Prostate gland (tissue), 2 donors: ENCODE results near the gene SCLT1. TPM values are rescaled to one million over a fixed set of nuclear protein-coding genes. Genes with fewer than 3 reads are reported as not detected.

Experiments used
- DNase-seq: peaks from one replicate; pipeline ENCODE4 v3.0.0-alpha.2; 2019; ENCODE audit warnings: low spot score
- H3K27ac ChIP-seq, 2 donors: fragments of 200-600 bp; sonication (generic); 2 replicates each; pipeline ENCODE4 v1.5.1; 2017 to 2019
- H3K27me3 ChIP-seq: fragments of 200-600 bp; sonication (generic); replicated peaks from 2 replicates; pipeline ENCODE4 v1.5.1; 2019; ENCODE audit not compliant: insufficient read depth
- H3K36me3 ChIP-seq, 2 donors: fragments of 200-600 bp; sonication (generic); 1 replicate in 1 of 2; 2 replicates in 1 of 2; pipeline versions ENCODE4 v1.5.1 to v1.8.1; 2017 to 2019
- H3K4me1 ChIP-seq: fragments of 200-600 bp; sonication (generic); replicated peaks from 2 replicates; pipeline ENCODE4 v1.5.1; 2019
- H3K4me3 ChIP-seq, 2 donors: fragments of 200-600 bp; sonication (generic); 2 replicates each; pipeline ENCODE4 v1.5.1; 2017 to 2019
- H3K9me3 ChIP-seq: fragments of 200-600 bp; sonication (generic); 2 replicates; pipeline ENCODE4 v1.5.1; 2017
- POLR2A ChIP-seq: fragments of 450-650 bp; IDR thresholded peaks from one replicate; pipeline ENCODE4 v1.6.1; 2016; ENCODE audit warnings: antibody characterized with exemption, mild to moderate bottlenecking
- POLR2AphosphoS5 ChIP-seq: sonication (generic); formaldehyde crosslinking; IDR thresholded peaks from one replicate; pipeline ENCODE4 v1.6.1; 2017; ENCODE audit warnings: antibody characterized with exemption
- WGBS: methylation state at CpG from one replicate; pipeline ENCODE4 v1.1.5; 2018; 5-methylcytosine and 5-hydroxymethylcytosine counted together
- intact Hi-C: fragments of 100-400 bp; cut with DNase I; formaldehyde crosslinking; loops from one replicate; pipeline ENCODE4 v1.14.2; 2022
- total RNA-seq, 2 donors: library from RNA; depleted of rRNA; stranded (reverse); fragments of >200 nt; gene quantifications; one replicate each; pipeline ENCODE4 v1.1.0, GENCODE V29; 2016
- TF ChIP-seq, protein P1 (sequence below), 4 experiments: fragments of 200-600 bp in 2 of 4; fragments of 450-650 bp in 2 of 4; sonication (generic) in 2 of 4; IDR thresholded peaks; 1 replicate in 3 of 4; 2 replicates in 1 of 4; pipeline ENCODE4 v1.5.1; 2016 to 2019; ENCODE audit warnings: antibody characterized with exemption in 4 of 4, mild to moderate bottlenecking in 2 of 4, moderate library complexity in 2 of 4

The SCLT1 gene
- total RNA-seq, 2 donors from 2014 or later: 6.6 to 7.0 TPM

DNA sequence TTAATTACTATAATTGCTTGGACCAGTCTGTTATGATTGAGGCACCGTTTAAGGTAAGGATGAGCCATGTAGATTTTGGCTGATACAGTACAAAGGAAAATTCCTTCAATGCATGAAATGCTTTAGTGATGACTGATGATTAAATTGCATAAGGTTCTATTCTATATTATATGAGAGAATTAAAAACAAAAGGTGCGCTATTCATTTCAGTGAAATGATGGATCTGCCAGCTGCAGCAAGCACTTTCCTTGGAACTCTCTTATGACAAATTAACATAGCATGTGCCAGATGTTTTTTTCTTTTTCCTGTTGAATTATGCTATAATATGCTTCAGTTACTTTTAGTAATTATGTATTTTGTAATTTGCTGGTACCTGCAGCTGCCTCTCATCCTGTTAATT, 185.4 kb downstream of the SCLT1 start:
- intact Hi-C loops: no loop called here
- Histone ChIP-seq H3K27me3 (no peaks in the 10 kb centered on the region), H3K4me1 (no peaks in the 10 kb centered on the region), H3K27ac (no peak overlapping the region), H3K36me3 (no peaks in the 10 kb centered on the region), H3K4me3 (no peak overlapping the region), H3K9me3 (no peaks in the 10 kb centered on the region)
- 95% methylated on average over 2 of the region's 2 CpGs for WGBS
- TF ChIP-seq POLR2A: no peak
- TF ChIP-seq, protein P1, sequence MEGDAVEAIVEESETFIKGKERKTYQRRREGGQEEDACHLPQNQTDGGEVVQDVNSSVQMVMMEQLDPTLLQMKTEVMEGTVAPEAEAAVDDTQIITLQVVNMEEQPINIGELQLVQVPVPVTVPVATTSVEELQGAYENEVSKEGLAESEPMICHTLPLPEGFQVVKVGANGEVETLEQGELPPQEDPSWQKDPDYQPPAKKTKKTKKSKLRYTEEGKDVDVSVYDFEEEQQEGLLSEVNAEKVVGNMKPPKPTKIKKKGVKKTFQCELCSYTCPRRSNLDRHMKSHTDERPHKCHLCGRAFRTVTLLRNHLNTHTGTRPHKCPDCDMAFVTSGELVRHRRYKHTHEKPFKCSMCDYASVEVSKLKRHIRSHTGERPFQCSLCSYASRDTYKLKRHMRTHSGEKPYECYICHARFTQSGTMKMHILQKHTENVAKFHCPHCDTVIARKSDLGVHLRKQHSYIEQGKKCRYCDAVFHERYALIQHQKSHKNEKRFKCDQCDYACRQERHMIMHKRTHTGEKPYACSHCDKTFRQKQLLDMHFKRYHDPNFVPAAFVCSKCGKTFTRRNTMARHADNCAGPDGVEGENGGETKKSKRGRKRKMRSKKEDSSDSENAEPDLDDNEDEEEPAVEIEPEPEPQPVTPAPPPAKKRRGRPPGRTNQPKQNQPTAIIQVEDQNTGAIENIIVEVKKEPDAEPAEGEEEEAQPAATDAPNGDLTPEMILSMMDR (IDR thresholded peaks at IDR 0.05): no peak
- TF ChIP-seq POLR2AphosphoS5: no peak
- no peak for DNase-seq

DNA sequence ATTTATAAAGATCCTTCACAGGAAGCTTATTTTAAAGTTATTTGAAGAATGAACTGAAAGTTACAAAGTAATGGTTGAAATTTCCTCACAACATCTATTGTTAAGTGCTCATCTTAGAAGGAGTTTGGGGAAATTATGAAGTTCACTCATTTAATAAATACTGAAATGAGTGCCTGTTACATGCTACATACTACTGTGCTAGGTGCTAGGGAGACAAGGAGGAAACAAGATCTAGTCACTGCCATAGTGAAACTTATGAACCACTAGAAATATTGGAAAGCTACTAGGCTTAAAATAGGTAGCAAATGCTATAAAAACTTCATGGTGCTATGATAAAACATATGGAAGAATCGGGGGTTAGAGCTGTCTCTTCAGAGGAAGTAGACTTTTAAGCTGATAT, 186.8 kb downstream of the SCLT1 start:
- intact Hi-C loops: no loop called here
- Histone ChIP-seq H3K4me3 (no peak overlapping the region), H3K9me3 (no peaks in the 10 kb centered on the region), H3K4me1 (no peaks in the 10 kb centered on the region), H3K27me3 (no peaks in the 10 kb centered on the region), H3K36me3 (no peaks in the 10 kb centered on the region), H3K27ac (no peak overlapping the region)
- DNase-seq: no peak
- 84% methylated on average over 1 of the region's 1 CpG for WGBS
- TF ChIP-seq, protein P1 (IDR thresholded peaks at IDR 0.05): no peak
- no peak for TF ChIP-seq POLR2AphosphoS5
- no peak for TF ChIP-seq POLR2A

DNA sequence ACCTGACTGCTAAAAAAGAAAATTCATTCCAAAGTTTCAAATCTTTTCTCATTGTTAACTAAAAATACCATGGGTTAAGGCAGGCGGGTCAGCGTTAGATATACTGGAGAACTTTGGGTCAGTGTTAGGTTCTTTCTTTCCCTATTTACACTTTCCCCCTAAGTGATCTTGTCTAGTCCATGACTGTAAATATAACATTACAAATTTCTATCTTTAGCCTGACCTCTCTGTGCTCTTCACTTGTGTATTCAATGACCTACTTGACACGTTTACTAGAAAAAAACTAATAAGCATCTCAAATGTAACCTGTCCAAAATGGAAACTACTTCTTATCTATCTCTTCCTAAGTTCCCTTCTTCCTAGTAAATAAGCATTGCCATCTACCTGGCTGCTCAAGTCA, 188.5 kb downstream of the SCLT1 start:
- intact Hi-C loops: no loop called here
- no peak overlapping the region for H3K27ac ChIP-seq
- H3K4me3 ChIP-seq: no peak overlapping the region
- 90% methylated on average over 3 of the region's 3 CpGs for WGBS
- H3K4me1 ChIP-seq: no peaks in the 10 kb centered on the region
- no peaks in the 10 kb centered on the region for H3K9me3 ChIP-seq
- no peak for DNase-seq
- no peak for TF ChIP-seq POLR2AphosphoS5
- TF ChIP-seq, protein P1 (IDR thresholded peaks at IDR 0.05): no peak
- no peak for TF ChIP-seq POLR2A
- H3K36me3 ChIP-seq: no peaks in the 10 kb centered on the region
- H3K27me3 ChIP-seq: no peaks in the 10 kb centered on the region

DNA sequence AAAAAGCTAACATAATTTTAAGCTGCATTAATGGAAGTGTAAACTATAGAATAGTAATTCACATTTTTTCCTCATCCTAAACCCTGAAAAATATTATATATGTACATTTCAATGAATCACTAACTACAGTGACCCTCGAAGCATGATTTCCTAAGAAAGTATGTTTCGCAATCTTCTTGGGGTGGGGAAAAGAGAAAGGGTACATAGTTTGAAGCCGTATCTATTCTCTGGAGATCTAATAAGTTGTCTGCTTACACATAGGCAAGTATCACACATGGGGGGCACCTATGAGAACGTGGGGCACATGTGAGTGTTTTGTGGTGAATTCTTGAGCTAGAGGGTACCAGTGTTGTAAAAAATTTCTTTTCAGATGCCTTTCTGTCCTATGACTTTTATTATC, 212.7 kb downstream of the SCLT1 start:
- DNase-seq: no peak
- intact Hi-C loops: no loop called here
- H3K27me3 ChIP-seq: no peaks in the 10 kb centered on the region
- H3K9me3 ChIP-seq: no peaks in the 10 kb centered on the region
- H3K36me3 ChIP-seq: no peaks in the 10 kb centered on the region
- WGBS: 84% methylated on average over 4 of the region's 4 CpGs
- H3K4me1 ChIP-seq: no peaks in the 10 kb centered on the region
- H3K4me3 ChIP-seq: no peak overlapping the region
- TF ChIP-seq, protein P1 (IDR thresholded peaks at IDR 0.05): no peak
- no peak for TF ChIP-seq POLR2AphosphoS5
- no peak for TF ChIP-seq POLR2A
- H3K27ac ChIP-seq: no peak overlapping the region

DNA sequence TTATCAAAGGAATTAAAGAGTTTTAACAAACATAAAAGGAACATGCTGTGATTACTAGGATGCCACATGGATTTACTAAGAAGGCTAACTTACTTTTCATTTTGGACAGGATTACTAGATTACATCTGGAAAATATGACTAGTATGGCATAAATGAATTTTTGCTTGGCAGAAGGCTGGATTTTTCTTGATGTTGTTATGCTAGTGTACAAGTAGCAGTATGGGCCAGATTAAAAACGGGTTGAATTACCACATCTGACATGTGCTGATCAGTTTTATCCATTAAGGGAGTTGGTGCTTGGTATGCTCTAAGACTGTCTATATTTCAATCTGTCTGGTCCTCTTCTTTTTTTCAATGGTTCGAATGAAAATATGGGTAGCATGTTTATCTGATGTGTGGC, 213.4 kb downstream of the SCLT1 start:
- Histone ChIP-seq H3K27me3 (no peaks in the 10 kb centered on the region), H3K4me3 (no peak overlapping the region), H3K9me3 (no peaks in the 10 kb centered on the region), H3K36me3 (no peaks in the 10 kb centered on the region), H3K4me1 (no peaks in the 10 kb centered on the region), H3K27ac (no peak overlapping the region)
- WGBS: 76% methylated on average over 2 of the region's 2 CpGs
- no peak for DNase-seq
- intact Hi-C loops: no loop called here
- TF ChIP-seq POLR2AphosphoS5: no peak
